Activated CD4-positive, alpha-beta T cell treated with anti-CD3 and anti-CD28 coated beads, Interleukin-2, amount 10 ng/mL, durations not matched to agents 24 days and 14 days (primary cell): ENCODE data around the gene CIT. TPM values are rescaled to one million over a fixed set of nuclear protein-coding genes. Genes with fewer than 3 reads are reported as not detected.
"Not testable (repeated sequence)": the region's sequence is repeated elsewhere in the genome, so short reads cannot be mapped to it uniquely, and the experiment has no call there.

ENCODE experiments used
- DNase-seq: peaks from one replicate; pipeline ENCODE4 v3.0.0; 2022
- H3K27ac Mint-ChIP-seq: one replicate; pipeline ENCODE4 v1.8.0; 2022; ENCODE audit warnings: mild to moderate bottlenecking, mixed read lengths
- H3K27me3 Mint-ChIP-seq: one replicate; pipeline ENCODE4 v1.8.0; 2022; ENCODE audit warnings: mixed read lengths
- H3K36me3 Mint-ChIP-seq: one replicate; pipeline ENCODE4 v1.8.0; 2022; ENCODE audit warnings: low read depth, mild to moderate bottlenecking, mixed read lengths
- H3K4me1 Mint-ChIP-seq: one replicate; pipeline ENCODE4 v1.8.0; 2021; ENCODE audit warnings: mixed read lengths
- H3K4me3 Mint-ChIP-seq: one replicate; pipeline ENCODE4 v1.8.0; 2022; ENCODE audit warnings: mild to moderate bottlenecking, moderate library complexity, mixed read lengths
- H3K9me3 Mint-ChIP-seq: one replicate; pipeline ENCODE4 v1.8.0; 2021; ENCODE audit warnings: mixed read lengths
- intact Hi-C: fragments of 100-400 bp; cut with micrococcal nuclease; formaldehyde crosslinking; loops from one replicate; pipeline ENCODE4 v1.15.1; 2023
- total RNA-seq: library from RNA; stranded (reverse); gene quantifications from 2 replicates; pipeline ENCODE4 v1.2.3, GENCODE V29; 2022

The CIT gene, protein sequence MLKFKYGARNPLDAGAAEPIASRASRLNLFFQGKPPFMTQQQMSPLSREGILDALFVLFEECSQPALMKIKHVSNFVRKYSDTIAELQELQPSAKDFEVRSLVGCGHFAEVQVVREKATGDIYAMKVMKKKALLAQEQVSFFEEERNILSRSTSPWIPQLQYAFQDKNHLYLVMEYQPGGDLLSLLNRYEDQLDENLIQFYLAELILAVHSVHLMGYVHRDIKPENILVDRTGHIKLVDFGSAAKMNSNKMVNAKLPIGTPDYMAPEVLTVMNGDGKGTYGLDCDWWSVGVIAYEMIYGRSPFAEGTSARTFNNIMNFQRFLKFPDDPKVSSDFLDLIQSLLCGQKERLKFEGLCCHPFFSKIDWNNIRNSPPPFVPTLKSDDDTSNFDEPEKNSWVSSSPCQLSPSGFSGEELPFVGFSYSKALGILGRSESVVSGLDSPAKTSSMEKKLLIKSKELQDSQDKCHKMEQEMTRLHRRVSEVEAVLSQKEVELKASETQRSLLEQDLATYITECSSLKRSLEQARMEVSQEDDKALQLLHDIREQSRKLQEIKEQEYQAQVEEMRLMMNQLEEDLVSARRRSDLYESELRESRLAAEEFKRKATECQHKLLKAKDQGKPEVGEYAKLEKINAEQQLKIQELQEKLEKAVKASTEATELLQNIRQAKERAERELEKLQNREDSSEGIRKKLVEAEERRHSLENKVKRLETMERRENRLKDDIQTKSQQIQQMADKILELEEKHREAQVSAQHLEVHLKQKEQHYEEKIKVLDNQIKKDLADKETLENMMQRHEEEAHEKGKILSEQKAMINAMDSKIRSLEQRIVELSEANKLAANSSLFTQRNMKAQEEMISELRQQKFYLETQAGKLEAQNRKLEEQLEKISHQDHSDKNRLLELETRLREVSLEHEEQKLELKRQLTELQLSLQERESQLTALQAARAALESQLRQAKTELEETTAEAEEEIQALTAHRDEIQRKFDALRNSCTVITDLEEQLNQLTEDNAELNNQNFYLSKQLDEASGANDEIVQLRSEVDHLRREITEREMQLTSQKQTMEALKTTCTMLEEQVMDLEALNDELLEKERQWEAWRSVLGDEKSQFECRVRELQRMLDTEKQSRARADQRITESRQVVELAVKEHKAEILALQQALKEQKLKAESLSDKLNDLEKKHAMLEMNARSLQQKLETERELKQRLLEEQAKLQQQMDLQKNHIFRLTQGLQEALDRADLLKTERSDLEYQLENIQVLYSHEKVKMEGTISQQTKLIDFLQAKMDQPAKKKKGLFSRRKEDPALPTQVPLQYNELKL (N-terminal part only)
- 44.5 and 51.5 TPM in 2 replicates for total RNA-seq

DNA sequence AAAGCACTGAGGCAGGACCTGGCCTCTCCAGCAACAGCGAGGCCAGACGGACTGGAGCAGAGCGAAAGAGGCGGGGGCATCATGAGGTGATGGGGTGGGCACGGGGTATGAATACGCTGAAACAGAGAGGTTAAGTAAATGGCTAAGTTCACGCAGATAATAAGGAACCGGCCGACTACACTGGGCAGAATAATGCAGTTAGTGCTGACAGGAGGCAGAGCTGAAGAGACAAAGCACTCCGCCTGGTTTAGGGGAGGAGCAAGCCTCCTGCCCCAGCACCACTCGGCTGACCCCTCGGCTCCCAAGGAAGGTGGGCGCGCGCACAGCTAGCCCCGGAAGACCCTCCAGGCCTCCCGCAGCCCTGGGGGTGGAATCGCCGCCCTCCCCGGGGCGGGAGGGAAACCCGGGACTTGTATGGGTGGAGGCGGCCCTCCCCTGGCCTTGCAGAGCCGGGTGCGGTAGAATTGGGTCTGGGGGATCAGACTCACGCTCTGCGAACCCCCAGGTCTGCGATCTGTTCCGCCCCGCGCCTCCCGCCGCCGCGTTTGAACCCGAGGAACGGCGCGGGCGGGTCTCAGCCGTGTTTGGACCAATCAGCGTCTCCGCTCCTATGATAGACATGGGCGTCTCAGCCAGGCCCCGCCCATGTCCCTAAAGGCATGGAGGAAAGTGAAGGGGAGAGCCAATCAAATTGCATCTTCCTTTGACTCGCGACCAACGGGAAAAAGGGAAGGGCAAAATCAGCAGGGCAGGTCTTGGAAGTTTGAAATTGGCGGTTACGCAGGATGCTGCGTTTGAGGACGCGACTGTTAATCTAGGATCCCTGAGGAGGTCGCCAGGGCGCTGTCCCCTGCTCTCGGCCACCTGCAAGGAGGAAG, at the start of gene CIT:
Gene CIT, minus strand, starts transcription at position 560 of the 878 bp plus-strand sequence. CDS start 1,152 bp downstream, outside the sequence.
- peak; percentile 97 for DNase-seq
- H3K27me3 Mint-ChIP-seq = peaks cover 9% of the 10 kb centered on the region
- peak within 1 kb of the TSS; percentile 87 for H3K4me3 Mint-ChIP-seq
- intact Hi-C loops = loop anchor here (1.0 to 5.0 kb wide), 2 partner anchors 210 kb away; partner anchors contain the start of gene PRKAB1
- peak within 1 kb of the TSS; percentile 79 for H3K27ac Mint-ChIP-seq
- H3K36me3 Mint-ChIP-seq = peaks cover 14% of the 10 kb centered on the region
- no peaks in the 10 kb centered on the region for H3K9me3 Mint-ChIP-seq
- peaks cover 21% of the 10 kb centered on the region for H3K4me1 Mint-ChIP-seq

GRCh38 chr12:119925269-119925668, 48.1 kb upstream of the CIT start:
- H3K27me3 Mint-ChIP-seq = peaks cover 15% of the 10 kb centered on the region
- H3K9me3 Mint-ChIP-seq = no peaks in the 10 kb centered on the region
- H3K36me3 Mint-ChIP-seq = no peaks in the 10 kb centered on the region
- H3K4me1 Mint-ChIP-seq = no peaks in the 10 kb centered on the region
- intact Hi-C loops = no loop called here
- H3K4me3 Mint-ChIP-seq = no peak overlapping the region
- no peak for DNase-seq
- no peak overlapping the region for H3K27ac Mint-ChIP-seq

GRCh38 chr12:119920064-119920463, 42.9 kb upstream of the CIT start:
- no peak for DNase-seq
- no peaks in the 10 kb centered on the region for H3K9me3 Mint-ChIP-seq
- H3K4me3 Mint-ChIP-seq = no peak overlapping the region
- H3K4me1 Mint-ChIP-seq = no peaks in the 10 kb centered on the region
- no peaks in the 10 kb centered on the region for H3K36me3 Mint-ChIP-seq
- no peak overlapping the region for H3K27ac Mint-ChIP-seq
- intact Hi-C loops = no loop called here
- peaks cover 10% of the 10 kb centered on the region for H3K27me3 Mint-ChIP-seq

- no peaks in the 10 kb centered on the region for H3K9me3 Mint-ChIP-seq
- DNase-seq = no peak
- peaks cover 5% of the 10 kb centered on the region for H3K27me3 Mint-ChIP-seq
- no peak overlapping the region for H3K27ac Mint-ChIP-seq
- H3K36me3 Mint-ChIP-seq = no peaks in the 10 kb centered on the region
- H3K4me3 Mint-ChIP-seq = no peak overlapping the region
- no peaks in the 10 kb centered on the region for H3K4me1 Mint-ChIP-seq
- intact Hi-C loops = no loop called here
Observed at GRCh38 chr12:119915894-119916510, 38.9 kb upstream of the CIT start.

GRCh38 chr12:119914666-119915065, 37.5 kb upstream of the CIT start:
- Mint-ChIP-seq H3K27ac (no peak overlapping the region), H3K4me3 (no peak overlapping the region), H3K27me3 (peaks cover 9% of the 10 kb centered on the region), H3K9me3 (no peaks in the 10 kb centered on the region), H3K4me1 (no peaks in the 10 kb centered on the region), H3K36me3 (no peaks in the 10 kb centered on the region)
- no peak for DNase-seq
- intact Hi-C loops = no loop called here

DNA sequence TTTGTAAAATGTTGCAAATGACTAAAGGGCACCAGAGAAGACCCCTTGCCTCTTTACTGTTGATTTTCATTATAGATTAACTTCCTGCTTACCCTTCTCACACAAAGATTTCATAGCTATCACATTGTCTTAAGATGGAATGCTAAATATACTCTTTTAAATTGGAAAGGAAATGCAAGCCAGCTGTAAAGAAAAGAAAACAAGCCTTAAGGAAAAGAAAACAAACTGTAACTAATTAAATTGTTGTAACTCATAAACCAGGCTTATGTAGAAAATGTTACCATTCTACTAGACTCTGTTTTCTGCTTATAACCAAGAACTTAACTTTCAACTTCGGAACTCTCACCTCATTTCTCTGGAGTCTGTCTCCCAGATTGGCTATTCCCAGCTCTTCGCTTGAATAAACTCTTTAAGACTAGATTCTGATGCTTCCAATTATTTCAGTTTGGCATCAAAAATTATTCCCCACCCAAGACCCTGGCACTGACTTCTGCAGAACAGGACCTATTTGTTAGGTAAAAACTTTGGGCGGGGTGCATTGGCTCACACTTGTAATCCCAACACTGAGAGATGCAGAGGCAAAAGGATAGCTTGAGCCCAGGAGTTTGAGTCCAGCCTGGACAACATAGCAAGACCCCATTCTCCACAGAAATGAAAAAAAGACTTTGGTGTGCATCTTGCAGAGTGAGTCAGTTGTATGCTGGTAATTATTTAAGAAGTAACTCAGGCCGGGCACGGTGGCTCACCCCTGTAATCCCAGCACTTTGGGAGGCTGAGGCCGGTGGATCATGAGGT, 36.6 kb upstream of the CIT start:
- peaks cover 9% of the 10 kb centered on the region for H3K27me3 Mint-ChIP-seq

DNA sequence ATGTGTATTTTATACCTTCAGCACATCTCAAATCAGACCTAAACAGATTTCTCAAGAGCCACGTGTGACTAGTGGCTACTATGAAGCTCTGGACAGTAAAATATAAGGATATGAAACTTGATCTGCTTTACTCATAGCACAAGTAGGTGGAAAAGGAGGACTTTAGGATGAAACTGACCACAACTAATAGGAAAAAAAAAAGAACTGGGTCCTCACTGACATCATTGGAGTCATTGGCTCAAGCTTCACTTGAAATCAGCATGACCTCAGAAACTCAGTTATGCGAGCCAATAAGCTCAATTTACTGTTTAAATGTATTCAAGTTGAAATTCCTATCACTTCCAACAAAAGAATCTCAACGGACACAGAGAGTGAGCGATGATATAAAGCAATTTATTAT, 34.1 kb upstream of the CIT start:
- DNase-seq = no peak
- Mint-ChIP-seq H3K27ac (no peak overlapping the region), H3K9me3 (no peaks in the 10 kb centered on the region), H3K4me1 (no peaks in the 10 kb centered on the region), H3K36me3 (no peaks in the 10 kb centered on the region), H3K4me3 (no peak overlapping the region), H3K27me3 (peaks cover 9% of the 10 kb centered on the region)
- intact Hi-C loops = no loop called here

More for the DNA sequence above, 36.6 kb upstream of the CIT start:
- Mint-ChIP-seq H3K4me3 (no peak overlapping the region), H3K36me3 (no peaks in the 10 kb centered on the region), H3K4me1 (no peaks in the 10 kb centered on the region), H3K27ac (no peak overlapping the region), H3K9me3 (no peaks in the 10 kb centered on the region)
- no peak for DNase-seq
- intact Hi-C loops = no loop called here

DNA sequence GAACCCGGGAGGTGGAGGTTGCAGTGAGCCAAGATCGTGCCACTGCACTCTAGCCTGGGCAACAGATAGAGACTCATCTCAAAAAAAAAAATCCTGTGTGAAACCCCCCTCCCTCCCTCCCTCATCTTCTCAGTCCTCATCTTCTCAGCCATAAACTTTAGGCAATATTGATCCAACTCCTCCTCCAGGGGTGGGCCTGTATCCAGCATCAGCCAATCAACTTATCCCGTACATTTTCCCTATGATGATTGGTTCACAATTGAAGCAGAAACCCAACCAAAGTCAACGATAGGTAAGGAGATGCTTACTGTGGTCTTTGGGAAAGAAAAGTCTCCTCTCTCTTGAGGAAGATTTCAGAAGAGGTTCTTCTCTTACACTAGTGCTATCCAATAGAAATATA, 33.5 kb upstream of the CIT start:
- no peaks in the 10 kb centered on the region for H3K36me3 Mint-ChIP-seq
- no peak overlapping the region for H3K27ac Mint-ChIP-seq
- peaks cover 9% of the 10 kb centered on the region for H3K27me3 Mint-ChIP-seq
- no peaks in the 10 kb centered on the region for H3K4me1 Mint-ChIP-seq
- H3K4me3 Mint-ChIP-seq = no peak overlapping the region
- no peaks in the 10 kb centered on the region for H3K9me3 Mint-ChIP-seq
- no peak for DNase-seq
- intact Hi-C loops = no loop called here

DNA sequence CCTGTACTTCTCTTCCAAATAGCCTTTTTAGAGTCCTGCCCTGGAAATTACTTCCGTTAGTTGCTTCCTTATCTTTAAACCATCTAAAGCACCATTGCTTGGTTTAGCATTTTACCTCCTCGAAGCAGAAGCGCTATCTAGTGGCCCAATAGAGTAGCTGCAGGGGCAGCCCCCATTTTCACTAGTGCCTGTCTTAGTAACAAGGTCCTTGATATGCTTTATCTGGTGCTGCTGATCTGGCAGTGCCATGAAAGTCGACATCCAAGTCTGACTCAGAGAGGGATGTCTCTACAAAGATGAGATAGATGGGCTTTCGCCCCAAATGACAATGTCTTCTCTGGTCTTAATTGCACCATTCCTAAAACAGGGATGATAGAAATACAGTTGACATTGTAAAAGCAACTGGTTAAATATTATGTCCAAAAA, 25.0 kb upstream of the CIT start:
- intact Hi-C loops = loop anchor here (2.0 to 10.0 kb wide), 2 partner anchors 93 to 217 kb away; no protein-coding TSS in a partner anchor
- DNase-seq = peak; percentile 92
- Mint-ChIP-seq H3K4me3 (no peak overlapping the region), H3K9me3 (no peaks in the 10 kb centered on the region), H3K27ac (no peak overlapping the region), H3K27me3 (peaks cover 6% of the 10 kb centered on the region), H3K36me3 (no peaks in the 10 kb centered on the region), H3K4me1 (peaks cover 8% of the 10 kb centered on the region)

GRCh38 chr12:119901670-119902069, 24.6 kb upstream of the CIT start:
- H3K4me3 Mint-ChIP-seq = no peak overlapping the region
- H3K4me1 Mint-ChIP-seq = peaks cover 8% of the 10 kb centered on the region
- no peaks in the 10 kb centered on the region for H3K9me3 Mint-ChIP-seq
- H3K27ac Mint-ChIP-seq = no peak overlapping the region
- H3K27me3 Mint-ChIP-seq = peaks cover 6% of the 10 kb centered on the region
- H3K36me3 Mint-ChIP-seq = no peaks in the 10 kb centered on the region
- intact Hi-C loops = loop anchor here (2.0 to 10.0 kb wide), 2 partner anchors 93 to 217 kb away; no protein-coding TSS in a partner anchor
- DNase-seq = no peak

DNA sequence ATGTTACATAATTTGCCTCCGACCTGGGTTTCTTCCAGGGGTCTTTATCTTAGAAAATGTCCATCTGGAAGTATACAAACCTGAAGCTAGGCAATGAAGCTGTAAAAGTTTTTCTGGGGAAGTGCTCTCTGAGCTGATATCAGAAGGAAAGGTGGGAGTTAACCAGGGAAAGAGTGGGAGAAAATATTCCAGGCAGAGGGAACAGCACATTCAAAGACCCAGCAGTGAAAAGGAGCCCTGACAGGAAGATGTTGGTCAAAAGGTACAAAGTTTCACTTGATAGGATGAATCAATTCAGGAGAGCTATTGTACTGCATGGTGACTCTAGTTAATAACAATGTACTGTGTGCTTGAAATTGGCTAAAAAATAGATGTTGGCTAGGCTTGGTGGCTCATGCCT, 17.8 kb upstream of the CIT start:
- H3K27ac Mint-ChIP-seq = no peak overlapping the region
- H3K36me3 Mint-ChIP-seq = no peaks in the 10 kb centered on the region
- no peak overlapping the region for H3K4me3 Mint-ChIP-seq
- intact Hi-C loops = no loop called here
- peaks cover 11% of the 10 kb centered on the region for H3K27me3 Mint-ChIP-seq
- no peaks in the 10 kb centered on the region for H3K4me1 Mint-ChIP-seq
- no peaks in the 10 kb centered on the region for H3K9me3 Mint-ChIP-seq
- no peak for DNase-seq

DNA sequence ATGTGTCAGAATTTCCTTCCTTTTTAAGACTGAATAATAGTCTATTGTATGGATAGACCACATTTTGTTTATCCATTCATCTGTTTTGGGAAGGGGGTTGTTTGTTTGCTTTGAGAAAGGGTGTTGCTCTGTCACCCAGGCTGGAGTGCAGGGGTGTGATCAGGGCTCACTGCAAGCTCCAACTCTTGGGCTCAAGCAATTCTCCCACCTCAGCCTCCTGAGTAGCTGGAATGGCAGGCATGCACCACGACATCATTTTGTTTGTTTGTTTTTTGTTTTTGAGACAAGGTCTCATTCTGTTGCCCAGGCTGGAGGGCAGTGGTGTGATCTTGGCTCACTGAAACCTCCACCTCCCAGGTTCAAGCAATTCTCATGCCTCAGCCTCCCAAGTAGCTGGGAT, 15.5 kb upstream of the CIT start:
- H3K27ac Mint-ChIP-seq, DNase-seq, intact Hi-C loops, H3K9me3 Mint-ChIP-seq, H3K4me3 Mint-ChIP-seq, H3K4me1 Mint-ChIP-seq, H3K36me3 Mint-ChIP-seq: not testable (repeated sequence)
- H3K27me3 Mint-ChIP-seq = peaks cover 19% of the 10 kb centered on the region
